Endodermal cell (in vitro differentiated cells): ENCODE data around the gene CASP1. TPM values are rescaled to one million over a fixed set of nuclear protein-coding genes. Genes with fewer than 3 reads are reported as not detected.

ENCODE experiments used
- DNase-seq: peaks from one replicate; pipeline ENCODE4 v3.0.0-alpha.2; 2017
- H3K27ac ChIP-seq: 2 replicates; pipeline ENCODE4 v1.5.1; 2013; ENCODE audit warnings: mild to moderate bottlenecking, low read depth, low read length, moderate library complexity
- H3K27me3 ChIP-seq: 2 replicates; pipeline ENCODE4 v1.6.1; 2013; ENCODE audit warnings: mild to moderate bottlenecking, low read length, moderate library complexity; ENCODE audit not compliant: insufficient read depth, control insufficient read depth, poor library complexity, severe bottlenecking
- H3K36me3 ChIP-seq: 2 replicates; pipeline ENCODE4 v1.7.0; 2013; ENCODE audit warnings: mild to moderate bottlenecking, low read length, moderate library complexity; ENCODE audit not compliant: control insufficient read depth, insufficient read depth
- H3K4me1 ChIP-seq: one replicate; pipeline ENCODE4 v1.7.0; 2013; ENCODE audit warnings: low read length; ENCODE audit not compliant: control insufficient read depth, insufficient read depth
- H3K4me3 ChIP-seq: 2 replicates; pipeline ENCODE4 v1.5.1; 2013; ENCODE audit warnings: mild to moderate bottlenecking, low read length, moderate library complexity
- H3K9ac ChIP-seq: 2 replicates; pipeline ENCODE4 v1.6.1; 2013; ENCODE audit warnings: mild to moderate bottlenecking, low read length, moderate library complexity; ENCODE audit not compliant: poor library complexity, severe bottlenecking; ENCODE audit errors: extremely low read depth
- H3K9me3 ChIP-seq: 2 replicates; pipeline ENCODE4 v1.6.1; 2013; ENCODE audit warnings: mild to moderate bottlenecking, low read length, moderate library complexity; ENCODE audit not compliant: control insufficient read depth
- H3K27ac Mint-ChIP-seq: 2 replicates; pipeline ENCODE4 v1.8.0; 2020; ENCODE audit warnings: mixed read lengths
- H3K27me3 Mint-ChIP-seq: 2 replicates; pipeline ENCODE4 v1.8.0; 2021; ENCODE audit warnings: mild to moderate bottlenecking, mixed read lengths; ENCODE audit not compliant: insufficient read depth
- H3K36me3 Mint-ChIP-seq: 2 replicates; pipeline ENCODE4 v1.8.0; 2020; ENCODE audit warnings: low read depth, mixed read lengths
- H3K4me1 Mint-ChIP-seq: 2 replicates; pipeline ENCODE4 v1.8.0; 2020; ENCODE audit warnings: mixed read lengths
- H3K4me3 Mint-ChIP-seq: 2 replicates; pipeline ENCODE4 v1.8.0; 2020; ENCODE audit warnings: mild to moderate bottlenecking, moderate library complexity, mixed read lengths
- H3K9me3 Mint-ChIP-seq: 2 replicates; pipeline ENCODE4 v1.8.0; 2020; ENCODE audit warnings: mild to moderate bottlenecking, mixed read lengths
- CTCF ChIP-seq: fragments of 200-600 bp; sonication (generic); conservative IDR thresholded peaks from 2 replicates; pipeline ENCODE4 v1.5.0; 2021; ENCODE audit warnings: antibody characterized with exemption, mild to moderate bottlenecking
- WGBS, 2 experiments: methylation state at CpG; one replicate each; pipeline versions ENCODE4 v1.1.5 to v1.1.7; 2013; ENCODE audit warnings: missing lambda C conversion rate in 2 of 2, mixed read lengths in 1 of 2; ENCODE audit not compliant: insufficient coverage in 1 of 2, insufficient read length in 1 of 2; 5-methylcytosine and 5-hydroxymethylcytosine counted together
- total RNA-seq, 2 donors: library from RNA; stranded (reverse); fragmentation: NEBNext Ultra II Directional in 1 of 2; extraction: Animal tissue kit (Norgen Biotek cat#: 25700) in 1 of 2; gene quantifications; 2 replicates in 1 of 2; 3 replicates in 1 of 2; pipeline ENCODE4 v1.2.1, GENCODE V29; 2021

CASP1 gene
- total RNA-seq, 2 donors from 2014 or later = not detected

DNA sequence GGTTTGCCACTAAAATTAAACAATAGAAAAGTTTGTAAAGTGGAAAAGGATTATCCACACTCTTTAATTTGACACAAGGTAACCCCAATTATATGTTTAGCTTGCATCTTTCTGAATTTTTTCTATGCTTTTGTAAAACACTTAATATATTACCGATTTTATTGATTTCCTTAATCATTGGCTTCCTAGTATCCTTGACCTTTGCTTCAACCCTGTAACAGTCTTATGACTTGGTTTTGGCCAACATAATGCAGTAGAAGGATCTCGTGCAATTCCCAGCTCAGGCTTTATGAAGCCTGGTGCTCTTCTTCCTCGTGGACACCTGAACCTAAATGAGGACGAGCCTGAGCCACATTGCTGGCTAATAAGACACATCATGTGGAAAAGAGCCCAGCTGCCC, 43.0 kb downstream of the CASP1 start:
- H3K4me3 ChIP-seq = no peak overlapping the region
- no peaks in the 10 kb centered on the region for H3K4me1 ChIP-seq
- Mint-ChIP-seq H3K4me3 (no peak overlapping the region), H3K36me3 (no peaks in the 10 kb centered on the region), H3K27me3 (no peaks in the 10 kb centered on the region), H3K9me3 (peaks cover 6% of the 10 kb centered on the region), H3K27ac (no peak overlapping the region), H3K4me1 (no peaks in the 10 kb centered on the region)
- no peaks in the 10 kb centered on the region for H3K36me3 ChIP-seq
- H3K27me3 ChIP-seq = no peaks in the 10 kb centered on the region
- WGBS, 2 experiments = 95 to 100% methylated on average over 4 of the region's 4 CpGs
- no peak for TF ChIP-seq CTCF
- H3K9me3 ChIP-seq = peaks cover 12% of the 10 kb centered on the region
- no peak overlapping the region for H3K27ac ChIP-seq
- no peak overlapping the region for H3K9ac ChIP-seq
- no peak for DNase-seq

- no peak for TF ChIP-seq CTCF
- no peak overlapping the region for H3K9ac ChIP-seq
- H3K27me3 ChIP-seq = no peaks in the 10 kb centered on the region
- no peak overlapping the region for H3K27ac ChIP-seq
- Mint-ChIP-seq H3K4me1 (no peaks in the 10 kb centered on the region), H3K36me3 (no peaks in the 10 kb centered on the region), H3K27ac (no peak overlapping the region), H3K27me3 (no peaks in the 10 kb centered on the region), H3K4me3 (no peak overlapping the region), H3K9me3 (peaks cover 6% of the 10 kb centered on the region)
- no peak overlapping the region for H3K4me3 ChIP-seq
- H3K4me1 ChIP-seq = no peaks in the 10 kb centered on the region
- whole genome bisulfite sequencing, 2 experiments = 83 to 87% methylated on average over 3 of the region's 3 CpGs
- peaks cover 12% of the 10 kb centered on the region for H3K9me3 ChIP-seq
- no peaks in the 10 kb centered on the region for H3K36me3 ChIP-seq
- DNase-seq = no peak
These were observed 50.1 kb downstream of the CASP1 start for GRCh38 chr11:104984808-104985207.

- H3K27ac Mint-ChIP-seq = no peak overlapping the region
- H3K27me3 Mint-ChIP-seq = no peaks in the 10 kb centered on the region
- H3K27ac ChIP-seq = no peak overlapping the region
- H3K4me3 ChIP-seq = no peak overlapping the region
- H3K36me3 ChIP-seq = no peaks in the 10 kb centered on the region
- H3K36me3 Mint-ChIP-seq = peaks cover 2% of the 10 kb centered on the region
- no peaks in the 10 kb centered on the region for H3K27me3 ChIP-seq
- peaks cover 10% of the 10 kb centered on the region for H3K9me3 Mint-ChIP-seq
- H3K4me1 Mint-ChIP-seq = no peaks in the 10 kb centered on the region
- no peak overlapping the region for H3K4me3 Mint-ChIP-seq
- H3K9me3 ChIP-seq = peaks cover 25% of the 10 kb centered on the region
- no peaks in the 10 kb centered on the region for H3K4me1 ChIP-seq
- no peak for DNase-seq
- WGBS, 2 experiments = 88 to 89% methylated on average over 1 of the region's 1 CpG
- H3K9ac ChIP-seq = no peak overlapping the region
- TF ChIP-seq CTCF = no peak
These were observed 55.1 kb downstream of the CASP1 start for GRCh38 chr11:104979839-104980238.

Other genes starting within 250 kb of the CASP1 start
- not detected for gene CASP12, start 136.7 kb downstream of the CASP1 start, total RNA-seq
- not detected for gene CASP4, start 66.6 kb downstream of the CASP1 start, total RNA-seq
- not detected for gene CASP5, start 12.0 kb downstream of the CASP1 start, total RNA-seq
- gene CARD16, start 10.2 kb upstream of the CASP1 start, total RNA-seq = not detected
- not detected for gene CARD18, start 104.6 kb upstream of the CASP1 start, total RNA-seq